ENCODE measurements around the gene PRKCE.

DNA sequence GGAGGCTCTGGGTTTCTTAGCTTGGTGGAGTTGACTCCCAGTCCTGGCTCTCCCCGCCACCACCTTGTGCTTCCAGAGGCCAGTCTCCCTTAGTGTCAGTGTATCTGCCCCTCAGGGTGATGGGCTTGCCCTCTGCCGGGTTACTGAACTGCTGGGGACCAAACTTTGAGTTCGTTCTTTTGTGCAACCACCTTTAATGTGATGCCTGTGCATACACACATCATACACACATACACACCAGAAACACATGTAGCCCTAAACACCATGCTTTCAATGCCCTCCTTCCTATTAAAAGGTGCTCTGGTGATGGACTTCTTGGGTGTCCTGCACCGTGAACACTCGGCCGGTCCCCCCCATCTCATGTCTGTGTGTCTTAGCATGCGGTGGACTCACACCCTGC lies 330.6 kb downstream of the PRKCE start:
- TF ChIP-seq POLR2AphosphoS5 (IDR thresholded peaks at IDR 0.05; ENCODE audit: low read depth) (no peak), NANOG (IDR thresholded peaks at IDR 0.05; ENCODE audit: borderline replicate concordance) (no peak), STAT1 (IDR thresholded peaks at IDR 0.05; ENCODE audit: unreplicated experiment) (no peak), CREB1 (CRISPR knock-in tag; IDR thresholded peaks at IDR 0.05; ENCODE audit: low read depth) (no peak), EZH2 (IDR thresholded peaks at IDR 0.05; ENCODE audit: low read depth, unreplicated experiment) (no peak), EZH2phosphoT487 (IDR thresholded peaks at IDR 0.05; ENCODE audit: unreplicated experiment) (no peak), ZNF114 (CRISPR knock-in tag; IDR thresholded peaks at IDR 0.05) (no peak)
- TF ChIP-seq, protein P1, sequence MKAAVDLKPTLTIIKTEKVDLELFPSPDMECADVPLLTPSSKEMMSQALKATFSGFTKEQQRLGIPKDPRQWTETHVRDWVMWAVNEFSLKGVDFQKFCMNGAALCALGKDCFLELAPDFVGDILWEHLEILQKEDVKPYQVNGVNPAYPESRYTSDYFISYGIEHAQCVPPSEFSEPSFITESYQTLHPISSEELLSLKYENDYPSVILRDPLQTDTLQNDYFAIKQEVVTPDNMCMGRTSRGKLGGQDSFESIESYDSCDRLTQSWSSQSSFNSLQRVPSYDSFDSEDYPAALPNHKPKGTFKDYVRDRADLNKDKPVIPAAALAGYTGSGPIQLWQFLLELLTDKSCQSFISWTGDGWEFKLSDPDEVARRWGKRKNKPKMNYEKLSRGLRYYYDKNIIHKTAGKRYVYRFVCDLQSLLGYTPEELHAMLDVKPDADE (IDR thresholded peaks at IDR 0.05) = no peak
- TF ChIP-seq, protein P2, sequence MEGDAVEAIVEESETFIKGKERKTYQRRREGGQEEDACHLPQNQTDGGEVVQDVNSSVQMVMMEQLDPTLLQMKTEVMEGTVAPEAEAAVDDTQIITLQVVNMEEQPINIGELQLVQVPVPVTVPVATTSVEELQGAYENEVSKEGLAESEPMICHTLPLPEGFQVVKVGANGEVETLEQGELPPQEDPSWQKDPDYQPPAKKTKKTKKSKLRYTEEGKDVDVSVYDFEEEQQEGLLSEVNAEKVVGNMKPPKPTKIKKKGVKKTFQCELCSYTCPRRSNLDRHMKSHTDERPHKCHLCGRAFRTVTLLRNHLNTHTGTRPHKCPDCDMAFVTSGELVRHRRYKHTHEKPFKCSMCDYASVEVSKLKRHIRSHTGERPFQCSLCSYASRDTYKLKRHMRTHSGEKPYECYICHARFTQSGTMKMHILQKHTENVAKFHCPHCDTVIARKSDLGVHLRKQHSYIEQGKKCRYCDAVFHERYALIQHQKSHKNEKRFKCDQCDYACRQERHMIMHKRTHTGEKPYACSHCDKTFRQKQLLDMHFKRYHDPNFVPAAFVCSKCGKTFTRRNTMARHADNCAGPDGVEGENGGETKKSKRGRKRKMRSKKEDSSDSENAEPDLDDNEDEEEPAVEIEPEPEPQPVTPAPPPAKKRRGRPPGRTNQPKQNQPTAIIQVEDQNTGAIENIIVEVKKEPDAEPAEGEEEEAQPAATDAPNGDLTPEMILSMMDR (conservative IDR thresholded peaks at IDR 0.05; ENCODE audit: low read depth in 2 of 2) = no peak
- TF ChIP-seq, protein P3, sequence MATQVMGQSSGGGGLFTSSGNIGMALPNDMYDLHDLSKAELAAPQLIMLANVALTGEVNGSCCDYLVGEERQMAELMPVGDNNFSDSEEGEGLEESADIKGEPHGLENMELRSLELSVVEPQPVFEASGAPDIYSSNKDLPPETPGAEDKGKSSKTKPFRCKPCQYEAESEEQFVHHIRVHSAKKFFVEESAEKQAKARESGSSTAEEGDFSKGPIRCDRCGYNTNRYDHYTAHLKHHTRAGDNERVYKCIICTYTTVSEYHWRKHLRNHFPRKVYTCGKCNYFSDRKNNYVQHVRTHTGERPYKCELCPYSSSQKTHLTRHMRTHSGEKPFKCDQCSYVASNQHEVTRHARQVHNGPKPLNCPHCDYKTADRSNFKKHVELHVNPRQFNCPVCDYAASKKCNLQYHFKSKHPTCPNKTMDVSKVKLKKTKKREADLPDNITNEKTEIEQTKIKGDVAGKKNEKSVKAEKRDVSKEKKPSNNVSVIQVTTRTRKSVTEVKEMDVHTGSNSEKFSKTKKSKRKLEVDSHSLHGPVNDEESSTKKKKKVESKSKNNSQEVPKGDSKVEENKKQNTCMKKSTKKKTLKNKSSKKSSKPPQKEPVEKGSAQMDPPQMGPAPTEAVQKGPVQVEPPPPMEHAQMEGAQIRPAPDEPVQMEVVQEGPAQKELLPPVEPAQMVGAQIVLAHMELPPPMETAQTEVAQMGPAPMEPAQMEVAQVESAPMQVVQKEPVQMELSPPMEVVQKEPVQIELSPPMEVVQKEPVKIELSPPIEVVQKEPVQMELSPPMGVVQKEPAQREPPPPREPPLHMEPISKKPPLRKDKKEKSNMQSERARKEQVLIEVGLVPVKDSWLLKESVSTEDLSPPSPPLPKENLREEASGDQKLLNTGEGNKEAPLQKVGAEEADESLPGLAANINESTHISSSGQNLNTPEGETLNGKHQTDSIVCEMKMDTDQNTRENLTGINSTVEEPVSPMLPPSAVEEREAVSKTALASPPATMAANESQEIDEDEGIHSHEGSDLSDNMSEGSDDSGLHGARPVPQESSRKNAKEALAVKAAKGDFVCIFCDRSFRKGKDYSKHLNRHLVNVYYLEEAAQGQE (IDR thresholded peaks at IDR 0.05; ENCODE audit: unreplicated experiment) = no peak
- TF ChIP-seq, protein P4, sequence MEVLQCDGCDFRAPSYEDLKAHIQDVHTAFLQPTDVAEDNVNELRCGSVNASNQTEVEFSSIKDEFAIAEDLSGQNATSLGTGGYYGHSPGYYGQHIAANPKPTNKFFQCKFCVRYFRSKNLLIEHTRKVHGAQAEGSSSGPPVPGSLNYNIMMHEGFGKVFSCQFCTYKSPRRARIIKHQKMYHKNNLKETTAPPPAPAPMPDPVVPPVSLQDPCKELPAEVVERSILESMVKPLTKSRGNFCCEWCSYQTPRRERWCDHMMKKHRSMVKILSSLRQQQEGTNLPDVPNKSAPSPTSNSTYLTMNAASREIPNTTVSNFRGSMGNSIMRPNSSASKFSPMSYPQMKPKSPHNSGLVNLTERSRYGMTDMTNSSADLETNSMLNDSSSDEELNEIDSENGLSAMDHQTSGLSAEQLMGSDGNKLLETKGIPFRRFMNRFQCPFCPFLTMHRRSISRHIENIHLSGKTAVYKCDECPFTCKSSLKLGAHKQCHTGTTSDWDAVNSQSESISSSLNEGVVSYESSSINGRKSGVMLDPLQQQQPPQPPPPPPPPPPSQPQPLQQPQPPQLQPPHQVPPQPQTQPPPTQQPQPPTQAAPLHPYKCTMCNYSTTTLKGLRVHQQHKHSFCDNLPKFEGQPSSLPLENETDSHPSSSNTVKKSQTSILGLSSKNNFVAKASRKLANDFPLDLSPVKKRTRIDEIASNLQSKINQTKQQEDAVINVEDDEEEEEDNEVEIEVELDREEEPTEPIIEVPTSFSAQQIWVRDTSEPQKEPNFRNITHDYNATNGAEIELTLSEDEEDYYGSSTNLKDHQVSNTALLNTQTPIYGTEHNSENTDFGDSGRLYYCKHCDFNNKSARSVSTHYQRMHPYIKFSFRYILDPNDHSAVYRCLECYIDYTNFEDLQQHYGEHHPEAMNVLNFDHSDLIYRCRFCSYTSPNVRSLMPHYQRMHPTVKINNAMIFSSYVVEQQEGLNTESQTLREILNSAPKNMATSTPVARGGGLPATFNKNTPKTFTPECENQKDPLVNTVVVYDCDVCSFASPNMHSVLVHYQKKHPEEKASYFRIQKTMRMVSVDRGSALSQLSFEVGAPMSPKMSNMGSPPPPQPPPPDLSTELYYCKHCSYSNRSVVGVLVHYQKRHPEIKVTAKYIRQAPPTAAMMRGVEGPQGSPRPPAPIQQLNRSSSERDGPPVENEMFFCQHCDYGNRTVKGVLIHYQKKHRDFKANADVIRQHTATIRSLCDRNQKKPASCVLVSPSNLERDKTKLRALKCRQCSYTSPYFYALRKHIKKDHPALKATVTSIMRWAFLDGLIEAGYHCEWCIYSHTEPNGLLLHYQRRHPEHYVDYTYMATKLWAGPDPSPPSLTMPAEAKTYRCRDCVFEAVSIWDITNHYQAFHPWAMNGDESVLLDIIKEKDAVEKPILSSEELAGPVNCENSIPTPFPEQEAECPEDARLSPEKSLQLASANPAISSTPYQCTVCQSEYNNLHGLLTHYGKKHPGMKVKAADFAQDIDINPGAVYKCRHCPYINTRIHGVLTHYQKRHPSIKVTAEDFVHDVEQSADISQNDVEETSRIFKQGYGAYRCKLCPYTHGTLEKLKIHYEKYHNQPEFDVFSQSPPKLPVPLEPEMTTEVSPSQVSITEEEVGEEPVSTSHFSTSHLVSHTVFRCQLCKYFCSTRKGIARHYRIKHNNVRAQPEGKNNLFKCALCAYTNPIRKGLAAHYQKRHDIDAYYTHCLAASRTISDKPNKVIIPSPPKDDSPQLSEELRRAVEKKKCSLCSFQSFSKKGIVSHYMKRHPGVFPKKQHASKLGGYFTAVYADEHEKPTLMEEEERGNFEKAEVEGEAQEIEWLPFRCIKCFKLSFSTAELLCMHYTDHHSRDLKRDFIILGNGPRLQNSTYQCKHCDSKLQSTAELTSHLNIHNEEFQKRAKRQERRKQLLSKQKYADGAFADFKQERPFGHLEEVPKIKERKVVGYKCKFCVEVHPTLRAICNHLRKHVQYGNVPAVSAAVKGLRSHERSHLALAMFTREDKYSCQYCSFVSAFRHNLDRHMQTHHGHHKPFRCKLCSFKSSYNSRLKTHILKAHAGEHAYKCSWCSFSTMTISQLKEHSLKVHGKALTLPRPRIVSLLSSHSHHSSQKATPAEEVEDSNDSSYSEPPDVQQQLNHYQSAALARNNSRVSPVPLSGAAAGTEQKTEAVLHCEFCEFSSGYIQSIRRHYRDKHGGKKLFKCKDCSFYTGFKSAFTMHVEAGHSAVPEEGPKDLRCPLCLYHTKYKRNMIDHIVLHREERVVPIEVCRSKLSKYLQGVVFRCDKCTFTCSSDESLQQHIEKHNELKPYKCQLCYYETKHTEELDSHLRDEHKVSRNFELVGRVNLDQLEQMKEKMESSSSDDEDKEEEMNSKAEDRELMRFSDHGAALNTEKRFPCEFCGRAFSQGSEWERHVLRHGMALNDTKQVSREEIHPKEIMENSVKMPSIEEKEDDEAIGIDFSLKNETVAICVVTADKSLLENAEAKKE (CRISPR knock-in tag; IDR thresholded peaks at IDR 0.05) = no peak
